ENCODE data around the gene ITGB1. TPM values are rescaled to one million over a fixed set of nuclear protein-coding genes. Genes with fewer than 3 reads are reported as not detected.

Gene ITGB1
- total RNA-seq, 1 experiment from 2014 or later = 223 TPM

GRCh38 chr10:32931593-32931992 is 26.4 kb downstream of the ITGB1 start:
- Mint-ChIP-seq H3K4me3 (no peak overlapping the region), H3K9me3 (peaks cover 3 to 4% of the 10 kb centered on the region in 2 experiments; a peak in 2 of 5 replicates), H3K36me3 (ENCODE audit: insufficient read depth in 1 of 3, low read depth in 3 of 3) (peaks cover 28 to 58% (median 52%) of the 10 kb centered on the region in 3 experiments; a peak in 6 of 7 replicates), H3K27me3 (ENCODE audit: low read depth) (no peaks in the 10 kb centered on the region), H3K4me1 (peaks cover 6 to 8% of the 10 kb centered on the region in 2 experiments; a peak in 2 of 4 replicates), H3K27ac (peak overlapping the region in 1 of 3 experiments; percentile 74; a peak in 1 of 7 replicates)
- Histone ChIP-seq H3K14ac (ENCODE audit: insufficient read depth, low read length) (no peak overlapping the region), H3K79me2 (ENCODE audit: insufficient read depth, low read length) (peaks cover 4% of the 10 kb centered on the region), H2AFZ (ENCODE audit: low read length) (no peak overlapping the region), H2BK5ac (ENCODE audit: insufficient read length, low read length) (no peak overlapping the region), H3K79me1 (ENCODE audit: insufficient read depth, low read depth, low read length, poor library complexity, severe bottlenecking) (peaks cover 5% of the 10 kb centered on the region), H3K18ac (ENCODE audit: insufficient read length, low read depth, low read length) (no peak overlapping the region), H2BK20ac (ENCODE audit: low read depth, low read length, poor library complexity, severe bottlenecking) (no peak overlapping the region), H4K8ac (replicated peaks; ENCODE audit: insufficient read length, low read depth, low read length) (no peak overlapping the region), H4K5ac (ENCODE audit: insufficient read length, low read depth, low read length) (no peak overlapping the region), H3K4me1 (ENCODE audit: insufficient read depth, low read length) (no peaks in the 10 kb centered on the region), H3K27ac (ENCODE audit: insufficient read length, low read depth, low read length) (no peak overlapping the region), H4K91ac (ENCODE audit: insufficient read length, low read depth, low read length) (no peak overlapping the region), H3K23me2 (ENCODE audit: insufficient read length, low read depth, low read length, poor library complexity, severe bottlenecking) (no peaks in the 10 kb centered on the region), H3K56ac (ENCODE audit: insufficient read length, low read depth, low read length) (no peak overlapping the region), H3K9ac (ENCODE audit: extremely low read depth, insufficient read length, low read length) (no peak overlapping the region), H2BK12ac (ENCODE audit: insufficient read length, low read depth, low read length) (no peak overlapping the region), H2BK15ac (ENCODE audit: low read depth, low read length) (no peak overlapping the region), H2AK5ac (ENCODE audit: insufficient read length, low read length) (no peak overlapping the region), H3T11ph (ENCODE audit: low read length) (no peak overlapping the region), H3K27me3 (ENCODE audit: insufficient read depth, low read length) (no peaks in the 10 kb centered on the region), H3K4me2 (ENCODE audit: insufficient read depth, insufficient read length, low read length) (no peak overlapping the region), H3K4ac (ENCODE audit: low read depth, low read length) (no peak overlapping the region), H2BK120ac (ENCODE audit: low read depth, low read length, poor library complexity, severe bottlenecking) (no peak overlapping the region), H4K20me1 (ENCODE audit: control insufficient read depth, insufficient read depth, insufficient read length) (no peaks in the 10 kb centered on the region), H3K9me3 (ENCODE audit: control insufficient read depth, low read depth, low read length) (no peaks in the 10 kb centered on the region), H3K23ac (ENCODE audit: insufficient read length, low read depth, low read length) (no peak overlapping the region)
- WGBS (ENCODE audit: extremely low coverage, insufficient read length, low lambda C conversion rate) = no CpG with 5 or more reads among the region's 1 CpG
- no peak for TF ChIP-seq CTCF (conservative IDR thresholded peaks at IDR 0.05)
- no peak for DNase-seq

All from H9 (cell line).